ENCODE data around the gene CAPS.
"Not testable (repeated sequence)": the region's sequence is repeated elsewhere in the genome, so short reads cannot be mapped to it uniquely, and the experiment has no call there.

The CAPS gene

GRCh38 chr19:5913739-5914357 lies at the start of gene CAPS:
Gene CAPS, plus strand, starts transcription at chr19:5914254. Its CDS starts 153 bp downstream, at chr19:5914407.
- Mint-ChIP-seq H3K9me3 (no peaks in the 10 kb centered on the region), H3K27ac (no peak within 1 kb of the TSS), H3K36me3 (no peaks in the 10 kb centered on the region), H3K4me3 (no peak within 1 kb of the TSS), H3K27me3 (no peaks in the 10 kb centered on the region), H3K4me1 (no peaks in the 10 kb centered on the region)

GRCh38 chr19:5864725-5865486 lies 49.1 kb upstream of the CAPS start:
- no peak overlapping the region for H3K27ac Mint-ChIP-seq
- no peak overlapping the region for H3K4me3 Mint-ChIP-seq
- H3K36me3 Mint-ChIP-seq: no peaks in the 10 kb centered on the region
- H3K27me3 Mint-ChIP-seq: peaks cover 2% of the 10 kb centered on the region
- H3K4me1 Mint-ChIP-seq: no peaks in the 10 kb centered on the region
- H3K9me3 Mint-ChIP-seq: no peaks in the 10 kb centered on the region

- peaks cover 2% of the 10 kb centered on the region for H3K27me3 Mint-ChIP-seq
- H3K9me3 Mint-ChIP-seq: no peaks in the 10 kb centered on the region
- no peak overlapping the region for H3K4me3 Mint-ChIP-seq
- H3K4me1 Mint-ChIP-seq: no peaks in the 10 kb centered on the region
- H3K36me3 Mint-ChIP-seq: no peaks in the 10 kb centered on the region
- no peak overlapping the region for H3K27ac Mint-ChIP-seq
Measured at GRCh38 chr19:5865772-5866171, 48.3 kb upstream of the CAPS start.

- Mint-ChIP-seq H3K36me3 (no peaks in the 10 kb centered on the region), H3K9me3 (no peaks in the 10 kb centered on the region), H3K4me3 (no peak overlapping the region), H3K27ac (no peak overlapping the region), H3K27me3 (no peaks in the 10 kb centered on the region), H3K4me1 (no peaks in the 10 kb centered on the region)
Measured at GRCh38 chr19:5867201-5868136, 46.6 kb upstream of the CAPS start.

GRCh38 chr19:5870986-5871394 lies 43.1 kb upstream of the CAPS start:
- H3K4me3 Mint-ChIP-seq: no peak overlapping the region
- no peaks in the 10 kb centered on the region for H3K36me3 Mint-ChIP-seq
- H3K4me1 Mint-ChIP-seq: no peaks in the 10 kb centered on the region
- no peaks in the 10 kb centered on the region for H3K9me3 Mint-ChIP-seq
- no peaks in the 10 kb centered on the region for H3K27me3 Mint-ChIP-seq
- H3K27ac Mint-ChIP-seq: no peak overlapping the region

GRCh38 chr19:5873617-5874199 lies 40.3 kb upstream of the CAPS start:
- no peak overlapping the region for H3K4me3 Mint-ChIP-seq
- H3K27ac Mint-ChIP-seq: no peak overlapping the region
- H3K27me3 Mint-ChIP-seq: peaks cover 4% of the 10 kb centered on the region
- H3K4me1 Mint-ChIP-seq: no peaks in the 10 kb centered on the region
- H3K36me3 Mint-ChIP-seq: no peaks in the 10 kb centered on the region
- no peaks in the 10 kb centered on the region for H3K9me3 Mint-ChIP-seq

- H3K9me3 Mint-ChIP-seq, H3K36me3 Mint-ChIP-seq, H3K4me1 Mint-ChIP-seq, H3K27ac Mint-ChIP-seq, H3K27me3 Mint-ChIP-seq, H3K4me3 Mint-ChIP-seq: not testable (repeated sequence)
Measured at GRCh38 chr19:5874496-5874895, 39.6 kb upstream of the CAPS start.

- Mint-ChIP-seq H3K9me3 (no peaks in the 10 kb centered on the region), H3K27ac (no peak overlapping the region), H3K27me3 (peaks cover 7% of the 10 kb centered on the region)
Measured at GRCh38 chr19:5877427-5877826, 36.6 kb upstream of the CAPS start.

GRCh38 chr19:5877882-5878281 lies 36.2 kb upstream of the CAPS start:
- no peak overlapping the region for H3K4me3 Mint-ChIP-seq
- H3K4me1 Mint-ChIP-seq: no peaks in the 10 kb centered on the region
- no peaks in the 10 kb centered on the region for H3K36me3 Mint-ChIP-seq
- no peak overlapping the region for H3K27ac Mint-ChIP-seq
- peaks cover 7% of the 10 kb centered on the region for H3K27me3 Mint-ChIP-seq
- H3K9me3 Mint-ChIP-seq: no peaks in the 10 kb centered on the region

More at GRCh38 chr19:5877427-5877826, 36.6 kb upstream of the CAPS start:
- H3K4me3 Mint-ChIP-seq: no peak overlapping the region
- H3K4me1 Mint-ChIP-seq: no peaks in the 10 kb centered on the region
- H3K36me3 Mint-ChIP-seq: no peaks in the 10 kb centered on the region

- Mint-ChIP-seq H3K36me3 (no peaks in the 10 kb centered on the region), H3K9me3 (no peaks in the 10 kb centered on the region), H3K27me3 (peaks cover 10% of the 10 kb centered on the region), H3K4me3 (no peak overlapping the region), H3K4me1 (no peaks in the 10 kb centered on the region), H3K27ac (no peak overlapping the region)
Measured at GRCh38 chr19:5880196-5880595, 33.9 kb upstream of the CAPS start.

- no peak overlapping the region for H3K27ac Mint-ChIP-seq
- no peaks in the 10 kb centered on the region for H3K36me3 Mint-ChIP-seq
- H3K4me3 Mint-ChIP-seq: no peak overlapping the region
- no peaks in the 10 kb centered on the region for H3K4me1 Mint-ChIP-seq
- peaks cover 10% of the 10 kb centered on the region for H3K27me3 Mint-ChIP-seq
- H3K9me3 Mint-ChIP-seq: no peaks in the 10 kb centered on the region
Measured at GRCh38 chr19:5880604-5881078, 33.4 kb upstream of the CAPS start.

- Mint-ChIP-seq H3K36me3 (no peaks in the 10 kb centered on the region), H3K4me1 (no peaks in the 10 kb centered on the region), H3K4me3 (no peak overlapping the region), H3K27me3 (peaks cover 9% of the 10 kb centered on the region), H3K27ac (no peak overlapping the region), H3K9me3 (no peaks in the 10 kb centered on the region)
Measured at GRCh38 chr19:5881543-5882299, 32.3 kb upstream of the CAPS start.

- H3K4me1 Mint-ChIP-seq: no peaks in the 10 kb centered on the region
- no peak overlapping the region for H3K27ac Mint-ChIP-seq
- H3K9me3 Mint-ChIP-seq: no peaks in the 10 kb centered on the region
- H3K4me3 Mint-ChIP-seq: no peak overlapping the region
- peaks cover 8% of the 10 kb centered on the region for H3K27me3 Mint-ChIP-seq
- no peaks in the 10 kb centered on the region for H3K36me3 Mint-ChIP-seq
Measured at GRCh38 chr19:5882421-5882968, 31.6 kb upstream of the CAPS start.

GRCh38 chr19:5883157-5883873 lies 30.7 kb upstream of the CAPS start:
- not testable (repeated sequence) for H3K9me3 Mint-ChIP-seq, H3K4me1 Mint-ChIP-seq, H3K36me3 Mint-ChIP-seq, H3K27ac Mint-ChIP-seq, H3K4me3 Mint-ChIP-seq, H3K27me3 Mint-ChIP-seq

Data from activated naive CD4-positive, alpha-beta T cell treated with anti-CD3 and anti-CD28 coated beads, Interleukin-2, amount 50 U/mL, for 24 hours (primary cell).